GM21515 (cell line): ENCODE measurements around the gene MYRF.

Experiments used
- ATAC-seq: cut with Tn5 transposase; IDR thresholded peaks from one replicate; pipeline ENCODE4 v1.9.1; 2021; ENCODE audit not compliant: unreplicated experiment

MYRF gene

DNA sequence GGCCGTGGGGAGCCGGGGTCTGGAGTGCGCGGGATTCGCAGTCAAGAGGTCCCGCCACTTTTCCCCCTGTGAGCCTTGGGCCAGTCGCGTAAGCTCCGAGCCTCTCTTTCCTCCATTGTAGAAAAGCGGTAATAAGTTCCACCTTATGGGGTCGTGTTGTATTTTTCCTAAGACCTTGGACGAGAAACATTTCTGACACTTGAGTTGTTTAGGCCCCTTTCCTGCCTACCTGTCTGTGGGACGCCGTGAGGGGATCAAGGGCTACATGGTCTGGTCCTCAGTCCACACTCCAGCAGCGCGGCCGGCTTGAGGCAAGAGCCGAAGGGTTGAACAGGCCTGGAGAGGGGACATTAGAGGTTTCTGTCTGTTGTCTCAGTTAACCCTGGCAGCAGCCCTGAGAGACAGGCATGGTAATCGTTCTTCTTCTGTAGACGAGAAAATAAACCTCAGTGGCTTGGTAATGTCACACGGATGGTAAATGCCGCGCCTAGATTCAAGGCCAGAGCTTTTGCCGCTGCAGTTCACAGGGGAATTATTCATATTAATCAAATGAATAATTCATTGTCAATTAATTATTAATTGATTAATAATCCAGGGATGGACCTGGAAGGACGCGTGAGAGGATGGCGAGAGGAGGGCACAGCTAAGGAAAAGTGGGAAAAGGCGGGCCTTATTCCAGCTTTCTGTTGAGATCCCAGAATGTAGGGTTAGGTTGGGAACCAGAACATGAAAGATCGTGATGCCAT is 40.8 kb downstream of the MYRF start:
- peak; percentile 21 for ATAC-seq

DNA sequence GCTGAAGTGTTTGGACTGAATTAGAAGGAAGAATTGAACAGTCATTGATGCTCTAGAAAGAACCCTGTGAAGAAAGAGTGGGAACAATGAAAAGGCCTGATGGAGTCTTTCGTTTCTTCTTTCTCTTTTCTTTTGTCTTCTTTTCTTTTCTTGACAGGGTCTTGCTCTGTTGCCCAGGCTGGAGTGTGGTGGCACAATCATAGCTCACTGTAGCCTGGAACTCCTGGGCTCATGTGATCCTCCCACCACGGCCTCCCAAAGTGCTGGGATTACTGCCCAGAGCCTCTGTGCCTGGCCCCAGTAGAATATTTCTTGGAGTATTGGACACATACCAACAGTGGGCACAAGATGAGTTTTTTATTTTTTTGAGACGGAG is 41.4 kb downstream of the MYRF start:
- no peak for ATAC-seq

DNA sequence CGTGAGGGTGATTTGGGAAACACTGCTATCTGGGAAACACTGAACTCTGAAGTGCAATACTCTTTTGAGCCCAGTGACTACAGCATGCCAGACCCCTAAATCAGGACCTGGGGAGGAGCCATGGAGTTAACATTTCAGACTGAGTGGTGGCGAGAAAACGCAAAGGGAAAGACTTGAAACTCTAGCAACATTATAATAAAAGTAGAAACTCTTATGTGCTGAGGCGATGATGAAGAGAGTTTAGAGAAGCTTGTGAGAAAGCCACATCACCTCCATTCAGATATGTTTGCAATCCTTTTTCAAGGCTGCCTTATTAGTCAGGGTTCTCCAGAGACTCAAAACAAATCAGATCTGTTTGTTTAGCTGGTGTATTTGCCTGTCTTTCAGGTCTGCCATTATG is 42.1 kb downstream of the MYRF start:
- no peak for ATAC-seq

DNA sequence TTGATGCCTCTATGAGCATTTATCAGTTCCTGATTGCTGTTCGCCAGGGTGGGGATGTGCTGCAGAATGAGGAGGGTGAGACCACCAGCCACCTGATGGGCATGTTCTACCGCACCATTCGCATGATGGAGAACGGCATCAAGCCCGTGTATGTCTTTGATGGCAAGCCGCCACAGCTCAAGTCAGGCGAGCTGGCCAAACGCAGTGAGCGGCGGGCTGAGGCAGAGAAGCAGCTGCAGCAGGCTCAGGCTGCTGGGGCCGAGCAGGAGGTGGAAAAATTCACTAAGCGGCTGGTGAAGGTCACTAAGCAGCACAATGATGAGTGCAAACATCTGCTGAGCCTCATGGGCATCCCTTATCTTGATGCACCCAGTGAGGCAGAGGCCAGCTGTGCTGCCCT is 43.0 kb downstream of the MYRF start:
- ATAC-seq = no peak

DNA sequence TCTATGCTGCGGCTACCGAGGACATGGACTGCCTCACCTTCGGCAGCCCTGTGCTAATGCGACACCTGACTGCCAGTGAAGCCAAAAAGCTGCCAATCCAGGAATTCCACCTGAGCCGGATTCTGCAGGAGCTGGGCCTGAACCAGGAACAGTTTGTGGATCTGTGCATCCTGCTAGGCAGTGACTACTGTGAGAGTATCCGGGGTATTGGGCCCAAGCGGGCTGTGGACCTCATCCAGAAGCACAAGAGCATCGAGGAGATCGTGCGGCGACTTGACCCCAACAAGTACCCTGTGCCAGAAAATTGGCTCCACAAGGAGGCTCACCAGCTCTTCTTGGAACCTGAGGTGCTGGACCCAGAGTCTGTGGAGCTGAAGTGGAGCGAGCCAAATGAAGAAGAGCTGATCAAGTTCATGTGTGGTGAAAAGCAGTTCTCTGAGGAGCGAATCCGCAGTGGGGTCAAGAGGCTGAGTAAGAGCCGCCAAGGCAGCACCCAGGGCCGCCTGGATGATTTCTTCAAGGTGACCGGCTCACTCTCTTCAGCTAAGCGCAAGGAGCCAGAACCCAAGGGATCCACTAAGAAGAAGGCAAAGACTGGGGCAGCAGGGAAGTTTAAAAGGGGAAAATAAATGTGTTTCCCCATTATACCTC is 43.6 kb downstream of the MYRF start:
- ATAC-seq = no peak

DNA sequence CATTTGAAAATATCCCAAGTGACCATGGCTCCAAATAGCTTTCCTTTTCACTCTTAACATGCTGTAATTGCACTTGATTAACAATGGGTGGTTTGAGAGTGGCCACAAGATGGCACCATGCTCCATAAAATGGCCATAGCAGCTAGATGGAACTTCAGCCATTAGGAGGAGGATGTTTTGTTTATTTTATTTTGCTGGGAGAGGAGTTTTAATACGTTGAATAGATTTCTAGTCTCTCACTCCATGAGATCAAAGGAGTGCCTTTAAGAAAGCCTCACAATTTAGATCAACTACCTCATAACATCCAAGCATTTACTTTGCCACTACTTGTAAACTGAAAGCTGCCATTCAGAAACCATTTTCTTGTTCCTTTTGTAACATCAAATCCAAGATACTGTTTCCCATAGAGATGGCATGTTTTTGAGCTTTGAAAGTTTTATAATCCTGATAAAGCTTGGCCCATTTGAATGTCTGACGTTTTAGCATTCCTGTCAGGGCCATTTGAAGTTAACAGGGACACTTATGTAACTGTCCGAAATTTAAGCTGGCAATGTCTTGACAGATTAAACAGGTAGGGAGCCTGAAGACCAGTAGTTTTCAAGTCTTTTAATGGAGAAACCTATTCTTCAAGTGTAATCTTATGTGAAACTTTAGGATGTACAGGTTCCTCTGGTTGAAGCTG is 45.0 kb downstream of the MYRF start:
- ATAC-seq = no peak

DNA sequence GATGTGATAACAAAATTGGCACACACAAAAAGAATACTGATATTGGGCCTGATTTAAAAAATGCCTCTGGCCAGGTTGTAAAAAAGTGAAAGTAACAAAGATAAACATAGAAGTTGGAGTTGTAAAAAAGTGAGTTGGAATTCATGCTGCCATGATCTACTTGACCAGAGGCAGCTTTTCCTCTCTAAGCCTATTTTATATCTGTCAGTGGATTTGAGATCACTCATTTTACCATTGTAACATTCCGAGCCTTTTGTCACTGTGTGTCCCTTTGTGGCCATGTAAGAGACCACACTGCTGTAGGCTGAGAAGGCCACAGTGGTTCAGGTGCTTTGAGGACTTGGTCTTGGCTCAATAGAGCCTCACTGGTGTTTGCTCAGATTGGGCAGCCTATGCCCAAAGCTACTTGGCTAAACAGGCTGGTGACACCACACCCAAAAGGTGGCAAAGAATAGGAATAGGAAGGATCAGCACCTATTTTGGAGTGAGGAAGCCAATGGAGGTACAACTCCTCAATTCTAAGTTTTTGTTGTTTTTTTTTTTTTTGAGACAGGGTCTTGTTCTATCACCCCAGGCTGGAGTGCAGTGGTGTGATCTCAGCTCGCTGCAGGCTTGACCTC is 47.3 kb downstream of the MYRF start:
- no peak for ATAC-seq

DNA sequence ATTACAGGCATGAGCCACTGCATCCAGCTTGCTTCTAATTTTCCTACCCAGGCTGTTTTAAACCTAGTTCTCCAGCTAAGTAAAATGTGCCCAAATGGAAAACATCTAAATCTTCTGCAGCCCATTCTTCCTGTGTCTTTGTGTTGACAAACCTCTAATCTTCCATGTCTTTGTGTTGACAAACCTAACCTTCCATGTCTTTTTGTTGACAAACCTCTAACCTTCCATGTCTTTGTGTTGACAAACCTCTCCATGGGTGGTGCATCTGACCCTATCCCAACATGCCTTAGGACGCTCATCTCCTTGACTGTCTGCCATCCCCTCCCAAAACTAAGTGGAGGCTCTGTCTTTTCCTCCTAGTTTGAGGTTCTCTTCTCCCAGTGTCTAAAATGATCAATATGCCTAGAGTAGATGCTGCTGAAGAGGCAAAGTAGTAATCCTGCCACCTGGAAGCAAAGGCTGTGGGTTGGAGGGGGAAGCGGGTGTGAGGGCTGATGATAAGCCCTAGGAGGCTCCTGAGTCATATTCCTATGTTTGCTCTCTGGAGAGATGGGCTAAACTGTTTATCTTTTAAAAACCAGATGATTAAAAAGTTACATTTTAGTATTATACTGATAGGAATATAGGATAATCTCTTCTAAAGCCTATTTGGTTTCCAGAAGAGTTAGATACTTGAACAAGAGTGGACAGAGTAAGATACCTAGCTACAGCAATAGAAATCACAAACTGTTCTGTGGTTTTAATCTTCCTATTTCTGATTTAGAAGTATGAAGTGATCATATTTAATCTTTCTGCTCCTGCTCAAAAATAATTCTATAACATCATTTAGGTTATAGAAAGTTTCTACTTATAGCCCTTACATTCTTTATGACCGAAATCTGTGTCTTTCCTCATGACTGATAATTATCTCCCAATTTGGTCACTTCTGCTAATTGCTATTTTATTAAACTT is 48.2 kb downstream of the MYRF start:
- no peak for ATAC-seq

DNA sequence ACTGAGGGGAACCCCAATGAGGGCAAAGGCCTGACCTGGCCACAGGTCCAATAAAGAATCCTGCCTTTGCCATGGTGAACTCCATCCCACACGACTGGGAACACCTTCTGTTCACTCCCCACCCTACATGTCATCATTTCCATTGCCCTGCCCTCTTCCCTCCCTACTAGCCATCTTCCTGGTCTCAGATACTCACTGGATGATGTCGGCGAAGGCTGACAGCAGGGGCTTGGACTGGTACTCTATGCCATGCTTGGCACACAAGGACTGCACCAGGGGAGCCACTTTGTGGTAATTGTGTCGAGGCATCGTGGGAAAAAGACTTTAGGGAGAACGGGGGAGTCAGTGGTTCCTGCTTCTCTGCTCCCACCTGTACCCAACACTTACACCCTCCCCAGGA is 50.2 kb downstream of the MYRF start:
- no peak for ATAC-seq

DNA sequence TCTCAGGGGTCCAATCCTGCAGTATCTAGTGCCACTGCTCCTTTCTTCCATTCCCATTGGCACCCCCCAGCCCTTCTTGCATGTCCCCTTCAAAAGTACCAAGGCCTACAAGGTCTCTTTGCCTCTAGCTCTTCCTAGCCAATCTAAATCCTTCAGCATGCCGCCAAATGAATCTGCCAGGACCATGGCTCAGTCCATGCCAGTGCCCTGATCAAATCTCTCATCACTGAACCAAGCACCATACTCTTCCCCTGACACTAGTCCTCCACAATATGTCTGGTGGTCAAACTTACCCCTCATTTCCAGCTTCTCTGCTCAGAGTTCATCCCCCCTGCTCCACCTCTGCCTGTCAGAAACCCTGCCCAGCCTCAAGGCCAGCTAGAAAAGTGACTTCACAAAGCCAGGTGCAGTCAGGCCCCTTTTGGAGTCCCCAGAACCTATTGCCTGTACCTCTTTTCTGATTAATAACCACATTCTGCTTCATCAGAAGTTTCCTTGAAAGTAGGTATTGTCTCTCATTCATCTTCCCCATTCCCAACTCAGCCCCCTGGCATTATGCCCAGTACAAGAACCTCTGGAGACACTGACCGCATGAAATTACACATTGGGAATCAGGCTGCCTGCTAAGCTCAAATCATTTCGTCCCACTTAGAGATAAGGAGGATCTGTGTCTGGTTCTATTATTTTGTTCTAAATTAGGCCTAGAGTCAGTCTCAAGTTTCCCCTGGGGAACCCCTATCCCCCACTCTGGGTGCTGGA is 51.6 kb downstream of the MYRF start:
- no peak for ATAC-seq

DNA sequence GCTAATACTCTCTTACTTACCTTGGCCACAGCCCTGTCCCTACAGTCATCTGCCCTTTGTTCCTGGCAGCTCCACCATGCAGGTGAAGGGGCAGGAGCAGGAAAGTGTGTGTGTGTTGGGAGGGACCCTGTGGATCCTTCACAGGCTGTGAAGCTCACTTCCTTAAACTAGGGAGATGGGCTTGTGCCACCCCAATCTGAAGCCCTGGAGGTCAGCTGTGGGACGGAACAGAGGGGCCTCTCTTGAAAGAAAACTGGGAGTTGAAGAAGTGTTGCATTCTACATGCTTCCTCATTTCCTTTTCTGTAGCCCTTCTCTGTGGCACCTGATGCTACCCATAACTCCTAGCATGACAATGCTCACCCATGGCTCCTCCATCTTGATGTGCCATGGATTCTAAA is 52.7 kb downstream of the MYRF start:
- no peak for ATAC-seq

DNA sequence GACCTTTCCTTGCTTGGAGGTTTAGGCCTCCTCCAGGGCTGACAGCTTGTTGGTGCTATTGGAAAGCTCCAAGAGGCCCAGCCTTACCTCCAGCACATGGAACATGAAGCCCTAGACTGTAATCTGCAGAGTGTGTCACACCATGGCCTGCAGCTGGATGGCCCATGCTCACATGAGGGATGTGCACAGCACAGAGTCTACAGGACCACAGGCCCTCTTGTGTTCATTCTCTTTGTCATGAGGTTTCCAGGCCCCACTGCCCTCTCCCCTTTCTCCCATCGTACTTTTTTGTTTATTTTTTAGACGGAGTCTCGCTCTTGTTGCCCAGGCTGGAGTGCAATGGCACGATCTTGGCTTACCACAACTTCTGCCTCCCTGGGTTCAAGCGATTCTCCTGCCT is 54.3 kb downstream of the MYRF start:
- ATAC-seq = no peak

DNA sequence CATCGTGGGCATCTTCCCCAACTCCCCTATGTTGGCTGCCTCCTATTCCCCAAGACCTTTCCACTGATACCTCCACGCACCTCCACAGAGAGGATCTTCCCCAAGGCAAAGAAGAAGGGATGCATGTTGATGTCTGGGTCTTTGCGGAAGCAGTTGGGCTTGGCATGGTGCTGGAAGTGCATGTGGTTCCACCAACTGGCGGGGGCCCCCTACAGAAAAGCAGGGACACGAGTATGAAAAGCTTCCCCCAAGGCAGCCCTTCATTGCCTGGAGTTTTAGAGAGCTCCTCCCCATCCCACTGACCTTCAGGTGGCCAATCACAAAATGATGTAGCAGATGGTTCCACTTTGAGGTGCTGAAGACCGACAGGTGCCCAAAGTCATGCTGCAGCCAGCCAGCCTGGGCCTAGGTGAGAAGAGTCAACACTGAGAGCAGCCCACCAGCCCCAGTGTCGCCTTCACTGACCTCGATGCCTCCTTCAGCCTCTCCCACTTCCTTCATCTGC is 58.3 kb downstream of the MYRF start:
- ATAC-seq = no peak

DNA sequence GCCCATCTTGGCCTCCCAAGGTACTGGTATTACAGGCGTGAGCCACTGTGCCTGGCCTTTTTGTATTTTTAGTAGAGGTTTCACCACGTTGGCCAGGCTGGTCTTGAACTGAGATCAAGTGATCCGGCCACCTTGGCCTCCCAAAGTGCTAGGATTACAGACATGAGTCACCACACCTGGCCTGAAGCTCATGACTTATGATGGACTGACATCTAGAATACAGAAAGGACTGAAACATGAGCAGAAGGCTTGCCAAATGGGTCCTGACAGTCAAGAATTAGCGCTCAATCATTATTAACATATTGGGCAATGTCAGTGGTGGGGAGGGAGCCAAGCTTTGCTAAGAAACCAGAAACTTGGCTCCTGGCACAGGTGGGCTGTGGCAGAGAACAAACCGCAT is 59.4 kb downstream of the MYRF start:
- ATAC-seq = no peak

DNA sequence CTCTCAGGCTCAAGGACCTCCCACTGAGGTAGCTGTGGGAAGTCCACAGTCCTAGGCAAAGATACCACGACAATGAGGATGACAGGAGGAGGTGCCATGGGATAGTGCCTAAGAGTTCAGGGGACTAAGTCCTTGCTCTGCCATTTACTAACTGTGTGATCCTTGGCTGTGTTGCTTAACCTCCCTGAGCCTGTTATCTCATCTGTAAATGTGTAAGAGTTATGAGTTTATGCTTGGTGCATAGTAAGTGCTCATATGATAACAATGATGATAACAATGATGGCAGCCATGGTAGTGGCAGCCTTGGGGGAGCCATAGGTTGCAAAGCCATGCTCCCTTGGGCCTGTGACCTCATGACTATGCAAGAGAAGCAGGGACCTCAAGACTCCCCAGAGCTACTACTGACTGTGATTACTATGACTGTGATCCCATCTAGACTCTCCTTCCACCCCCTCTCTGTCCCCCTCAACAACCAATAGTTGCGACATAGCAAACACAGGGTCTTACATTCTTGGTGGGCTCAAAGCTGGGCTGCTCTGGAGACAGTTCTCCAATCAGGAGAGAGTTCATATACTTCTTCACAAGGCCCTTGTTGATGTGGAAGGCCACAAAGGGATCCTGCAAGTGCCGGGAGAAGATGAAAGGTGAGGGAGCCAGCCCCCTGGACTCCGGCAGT is 60.4 kb downstream of the MYRF start:
- ATAC-seq = no peak

DNA sequence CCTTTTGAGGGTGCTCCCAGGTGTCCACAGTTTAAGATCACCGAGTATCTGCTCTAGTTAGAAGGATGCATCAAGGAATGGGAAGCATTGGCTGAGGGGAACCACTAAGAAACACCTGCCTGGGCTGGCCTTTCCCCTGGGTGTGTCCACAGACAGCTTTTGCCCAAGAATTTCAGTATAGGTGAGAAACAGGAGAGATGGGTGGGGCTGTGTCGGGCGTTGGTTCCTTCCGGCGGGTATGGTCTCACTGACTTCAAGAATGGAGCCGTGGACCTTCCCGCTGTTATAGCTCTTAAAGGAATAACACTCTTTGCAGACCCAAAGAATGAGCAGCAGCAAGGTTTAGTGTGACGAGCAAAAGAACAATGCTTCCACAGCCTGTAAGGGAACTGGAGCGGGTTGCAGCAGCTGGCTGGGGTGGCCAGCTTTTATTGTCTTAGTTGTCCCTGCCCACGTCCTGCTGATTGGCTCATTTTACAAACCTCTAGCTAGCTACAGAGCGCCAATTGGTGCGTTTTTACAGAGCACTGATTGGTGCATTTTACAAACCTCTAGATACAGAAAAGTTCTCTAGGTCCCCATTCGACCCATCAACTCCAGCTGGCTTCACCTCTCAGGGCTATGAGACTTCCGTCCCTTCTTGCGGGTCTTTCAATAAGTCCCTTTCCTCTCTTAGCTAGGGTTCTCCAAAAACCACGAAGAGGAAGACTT is 62.0 kb downstream of the MYRF start:
- no peak for ATAC-seq

DNA sequence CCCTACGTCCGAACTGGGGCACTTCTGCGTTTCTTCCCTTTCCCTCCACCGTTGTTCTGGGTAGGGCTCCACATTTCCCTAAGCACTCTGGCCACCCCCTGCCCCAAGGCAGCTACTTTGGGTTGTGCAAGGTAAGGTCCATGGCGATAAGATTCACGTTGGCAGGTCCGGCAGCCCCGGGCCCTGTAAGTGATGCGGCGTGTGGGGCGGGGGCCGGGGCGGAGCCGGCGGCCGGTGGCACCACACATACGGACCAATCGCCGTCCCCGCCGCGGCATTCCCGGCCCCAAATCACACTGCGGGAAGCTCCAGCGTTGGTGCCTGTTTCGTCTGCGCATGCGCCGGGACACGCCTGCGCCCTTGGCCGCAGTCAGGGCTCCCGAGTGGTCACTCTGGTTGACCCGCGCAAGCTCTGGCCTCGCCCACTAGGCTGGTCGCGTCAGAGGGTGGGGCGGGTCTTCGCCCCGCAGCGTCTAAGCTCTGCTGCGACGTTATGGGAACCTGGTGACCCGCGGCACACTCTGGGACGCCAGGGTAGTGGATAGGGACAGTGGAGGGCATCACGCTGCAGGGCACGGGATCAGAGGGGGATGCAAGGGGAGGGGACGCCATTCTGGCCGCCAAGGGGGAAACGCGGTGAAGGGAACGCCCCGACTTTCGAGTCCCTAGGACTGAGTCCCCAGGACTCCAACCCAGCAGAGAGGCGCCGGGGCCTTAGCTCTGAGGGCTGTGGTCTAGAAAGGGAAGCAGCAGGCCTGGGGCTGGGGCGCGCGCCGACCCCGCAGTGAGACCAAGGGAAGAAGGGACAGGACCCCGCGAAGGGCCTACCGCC is 62.7 kb downstream of the MYRF start:
- ATAC-seq = peak; percentile 44
